IMR-90 (cell line): ENCODE data around the gene ARHGEF1. TPM values are rescaled to one million over a fixed set of nuclear protein-coding genes. Genes with fewer than 3 reads are reported as not detected.

ENCODE experiments used
- ATAC-seq: fragments of 200-7000 bp; cut with Tn5 transposase; 2 replicates; pipeline ENCODE4 v1.9.1; 2020; ENCODE audit warnings: low read depth, mild to moderate bottlenecking, moderate library complexity
- BruUV-seq: library from RNA; stranded (reverse); fragments of 400-500 nt; replicated peaks from 2 replicates; lab custom pipeline; 2021; lab: Mats Ljungman, UMichigan
- CTCF ChIA-PET: fragments of 300-600 bp; formaldehyde crosslinking; extraction: SDS; loops from one replicate; lab custom pipeline; 2021; ENCODE audit warnings: antibody characterized with exemption; lab: Yijun Ruan, JAX
- POLR2A ChIA-PET: fragments of 300-600 bp; sonication (Branson Sonifier 250); formaldehyde crosslinking; loops from one replicate; lab custom pipeline; 2022; ENCODE audit warnings: antibody characterized with exemption; ENCODE audit not compliant: unreplicated experiment; lab: Charles Lee
- DNase-seq: peaks from one replicate; pipeline ENCODE4 v3.0.0; 2013
- H2AFZ ChIP-seq: replicated peaks from 2 replicates; pipeline ENCODE3; 2013; ENCODE audit warnings: low read length, mild to moderate bottlenecking; ENCODE audit not compliant: poor library complexity
- H2AK5ac ChIP-seq: 2 replicates; pipeline ENCODE4 v1.6.1; 2013; ENCODE audit warnings: low read depth, low read length, inconsistent platforms
- H2AK9ac ChIP-seq: replicated peaks from 2 replicates; pipeline ENCODE3; 2013; ENCODE audit warnings: mild to moderate bottlenecking, low read depth, low read length, moderate library complexity; ENCODE audit not compliant: poor library complexity
- H2BK120ac ChIP-seq: 2 replicates; pipeline ENCODE4 v1.6.1; 2013; ENCODE audit warnings: low read depth, low read length, inconsistent platforms
- H2BK15ac ChIP-seq: 3 replicates; pipeline ENCODE4 v1.6.1; 2013; ENCODE audit warnings: low read depth, low read length, inconsistent platforms
- H2BK20ac ChIP-seq: 2 replicates; pipeline ENCODE4 v1.6.1; 2013; ENCODE audit warnings: low read depth, mild to moderate bottlenecking, inconsistent platforms, low read length, moderate library complexity
- H2BK5ac ChIP-seq: 2 replicates; pipeline ENCODE4 v1.6.1; 2013; ENCODE audit warnings: mild to moderate bottlenecking, low read depth, low read length, inconsistent platforms; ENCODE audit not compliant: poor library complexity, severe bottlenecking
- H3K14ac ChIP-seq: replicated peaks from 2 replicates; pipeline ENCODE4 v1.6.1; 2013; ENCODE audit warnings: low read depth, low read length, inconsistent platforms
- H3K18ac ChIP-seq: 2 replicates; pipeline ENCODE4 v1.6.1; 2013; ENCODE audit warnings: low read depth, low read length, control low read depth
- H3K23ac ChIP-seq: 2 replicates; pipeline ENCODE4 v1.6.1; 2013; ENCODE audit warnings: low read depth, low read length, inconsistent platforms
- H3K27ac ChIP-seq: 2 replicates; pipeline ENCODE4 v1.5.1; 2013; ENCODE audit warnings: mild to moderate bottlenecking, control low read depth, low read length; ENCODE audit not compliant: insufficient read depth
- H3K27me3 ChIP-seq: 2 replicates; pipeline ENCODE4 v1.6.1; 2013; ENCODE audit warnings: low read length; ENCODE audit not compliant: control insufficient read depth, insufficient read depth
- H3K36me3 ChIP-seq: 2 replicates; pipeline ENCODE4 v1.6.1; 2013; ENCODE audit warnings: low read length, mixed read lengths; ENCODE audit not compliant: control insufficient read depth, insufficient read depth
- H3K4ac ChIP-seq: 2 replicates; pipeline ENCODE4 v1.6.1; 2013; ENCODE audit warnings: low read depth, low read length, inconsistent platforms
- H3K4me1 ChIP-seq: 2 replicates; pipeline ENCODE4 v1.6.1; 2013; ENCODE audit warnings: low read length, mixed read lengths; ENCODE audit not compliant: control insufficient read depth, insufficient read depth
- H3K4me2 ChIP-seq: 2 replicates; pipeline ENCODE4 v1.6.1; 2013; ENCODE audit warnings: low read depth, mild to moderate bottlenecking, control low read depth, low read length, moderate library complexity
- H3K4me3 ChIP-seq: 2 replicates; pipeline ENCODE4 v1.5.1; 2013; ENCODE audit warnings: low read depth, mild to moderate bottlenecking, control low read depth, low read length, moderate library complexity; ENCODE audit not compliant: insufficient read depth
- H3K56ac ChIP-seq: 2 replicates; pipeline ENCODE4 v1.6.1; 2013; ENCODE audit warnings: low read length, inconsistent platforms; ENCODE audit not compliant: insufficient read depth; ENCODE audit errors: extremely low read depth
- H3K79me1 ChIP-seq, 2 experiments: 2 replicates each; pipeline ENCODE4 v1.6.1; 2013; ENCODE audit warnings: low read length in 2 of 2, inconsistent platforms in 1 of 2, low read depth in 1 of 2
- H3K9ac ChIP-seq: 2 replicates; pipeline ENCODE4 v1.6.1; 2013; ENCODE audit warnings: low read depth, low read length, control low read depth
- H3K9me1 ChIP-seq: 2 replicates; pipeline ENCODE4 v1.6.1; 2013; ENCODE audit warnings: low read length, inconsistent platforms; ENCODE audit not compliant: insufficient read depth
- H3K9me3 ChIP-seq: 2 replicates; pipeline ENCODE4 v1.6.1; 2013; ENCODE audit warnings: low read length; ENCODE audit not compliant: control insufficient read depth, insufficient read depth
- H4K20me1 ChIP-seq: 2 replicates; pipeline ENCODE4 v1.6.1; 2013; ENCODE audit warnings: low read length, inconsistent platforms; ENCODE audit not compliant: insufficient read depth
- H4K5ac ChIP-seq: 2 replicates; pipeline ENCODE4 v1.6.1; 2013; ENCODE audit warnings: mild to moderate bottlenecking, low read depth, low read length, control low read depth
- H4K8ac ChIP-seq, 2 experiments: 2 replicates each; pipeline ENCODE4 v1.6.1; 2013; ENCODE audit warnings: low read depth in 2 of 2, low read length in 2 of 2, control low read depth in 1 of 2, inconsistent platforms in 1 of 2
- H4K91ac ChIP-seq: 2 replicates; pipeline ENCODE4 v1.6.1; 2013; ENCODE audit warnings: low read depth, low read length, inconsistent platforms; ENCODE audit not compliant: insufficient read depth
- BHLHE40 ChIP-seq: fragments of 150-350 bp; IDR thresholded peaks from 2 replicates; pipeline ENCODE4 v1.6.1; 2016; ENCODE audit warnings: mild to moderate bottlenecking, low read depth, low read length
- CEBPB ChIP-seq: IDR thresholded peaks from 2 replicates; pipeline ENCODE4 v1.6.1; 2012; ENCODE audit warnings: low read depth, low read length, improper control_type of control experiment
- CHD1 ChIP-seq: IDR thresholded peaks from 2 replicates; pipeline ENCODE4 v1.6.1; 2012; ENCODE audit warnings: low read depth, low read length, improper control_type of control experiment
- FOS ChIP-seq: fragments of 150-350 bp; IDR thresholded peaks from 2 replicates; pipeline ENCODE4 v1.6.1; 2016; ENCODE audit warnings: low read depth, low read length
- MAFK ChIP-seq: IDR thresholded peaks from 2 replicates; pipeline ENCODE4 v1.6.1; 2012; ENCODE audit warnings: low read depth, low read length, improper control_type of control experiment
- MAZ ChIP-seq: IDR thresholded peaks from 2 replicates; pipeline ENCODE4 v1.6.1; 2012; ENCODE audit warnings: low read depth, mild to moderate bottlenecking, low read length, improper control_type of control experiment, moderate library complexity, borderline replicate concordance
- MXI1 ChIP-seq: IDR thresholded peaks from 2 replicates; pipeline ENCODE4 v1.6.1; 2012; ENCODE audit warnings: low read depth, mild to moderate bottlenecking, low read length, moderate library complexity, borderline replicate concordance
- POLR2A ChIP-seq: IDR thresholded peaks from 2 replicates; pipeline ENCODE4 v1.6.1; 2012; ENCODE audit warnings: mild to moderate bottlenecking, low read depth, low read length
- RAD21 ChIP-seq: IDR thresholded peaks from 2 replicates; pipeline ENCODE4 v1.6.1; 2012; ENCODE audit warnings: low read length, improper control_type of control experiment
- RCOR1 ChIP-seq: IDR thresholded peaks from 2 replicates; pipeline ENCODE4 v1.6.1; 2012; ENCODE audit warnings: mild to moderate bottlenecking, low read length, improper control_type of control experiment; ENCODE audit not compliant: insufficient replicate concordance
- RFX5 ChIP-seq: IDR thresholded peaks from 2 replicates; pipeline ENCODE4 v1.8.0; 2012; ENCODE audit warnings: low read depth, mild to moderate bottlenecking, low read length, moderate library complexity
- WGBS, 2 experiments: methylation state at CpG; one replicate each; pipeline versions ENCODE4 v1.1.5 to v1.1.7; 2013; ENCODE audit warnings: missing lambda C conversion rate in 2 of 2; ENCODE audit not compliant: insufficient read length in 1 of 2; ENCODE audit errors: extremely low coverage in 2 of 2; 5-methylcytosine and 5-hydroxymethylcytosine counted together
- dilution Hi-C: fragments of 300-500 bp; cut with HindIII; formaldehyde crosslinking; loops from one replicate; pipeline ENCODE4 v1.14.3; 2018; ENCODE audit warnings: low sequenced_read_pairs; ENCODE audit not compliant: unreplicated experiment
- in situ Hi-C: fragments of 300-500 bp; cut with MboI; formaldehyde crosslinking; loops from 3 replicates; pipeline ENCODE4 v1.14.3; 2019; ENCODE audit warnings: low sequenced_read_pairs, inconsistent platforms, mixed read lengths
- intact Hi-C: fragments of 100-400 bp; cut with micrococcal nuclease; formaldehyde crosslinking; loops from 2 replicates; pipeline ENCODE4 v1.10.0; 2022
- polyA plus RNA-seq, 3 experiments: library from polyadenylated mRNA; depleted of rRNA; stranded (reverse); fragments of >200 nt; gene quantifications; 2 replicates each; pipeline ENCODE4 v1.2.3, GENCODE V29; 2012; ENCODE audit warnings: low replicate concordance in 1 of 3
- total RNA-seq: library from RNA; depleted of rRNA; stranded (reverse); fragments of >200 nt; gene quantifications from 2 replicates; pipeline ENCODE4 v1.2.3, GENCODE V29; 2012
- TF ChIP-seq, protein P1 (sequence below): conservative IDR thresholded peaks from 2 replicates; pipeline ENCODE4 v1.5.1; 2012; ENCODE audit warnings: mild to moderate bottlenecking, low read depth, low read length, improper control_type of control experiment
- TF ChIP-seq, protein P2 (sequence below): fragments of 150-350 bp; IDR thresholded peaks from 2 replicates; pipeline ENCODE4 v1.6.1; 2016; ENCODE audit warnings: low read depth, mild to moderate bottlenecking, low read length, moderate library complexity, borderline replicate concordance
- TF ChIP-seq, protein P3 (sequence below): fragments of 150-350 bp; IDR thresholded peaks from 2 replicates; pipeline ENCODE4 v1.6.1; 2017; ENCODE audit warnings: mild to moderate bottlenecking, antibody characterized with exemption, low read length, low read depth

Gene ARHGEF1
- total and polyA plus RNA-seq, 2 of the 4 experiments (the other 2 are of a cell fraction), result 11.5 to 47.1 TPM

DNA sequence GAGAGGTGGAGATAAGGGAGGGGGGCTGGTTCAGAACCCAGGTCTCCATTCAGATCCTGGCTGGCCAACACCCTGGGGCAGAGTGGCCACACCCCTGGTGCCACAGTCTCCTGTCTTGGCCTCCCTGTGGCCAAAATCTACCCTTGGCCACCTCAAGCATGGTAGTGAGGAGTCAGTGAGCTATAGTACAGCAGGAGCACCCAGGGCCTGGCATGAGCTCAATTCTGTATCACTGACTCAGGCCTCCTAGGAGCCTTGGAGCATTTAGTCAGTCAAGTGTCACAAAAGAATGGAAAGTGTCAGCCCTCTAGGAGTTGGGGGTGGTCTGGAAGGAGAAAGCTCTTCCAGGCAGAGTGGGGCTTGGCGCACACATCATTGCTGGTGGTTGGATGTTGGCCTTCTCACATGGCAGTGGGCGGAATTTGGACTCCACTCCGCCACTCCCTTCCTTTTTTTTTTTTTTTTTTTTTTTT is 12.5 kb upstream of the ARHGEF1 start:
- in situ Hi-C loops, result no loop called here

More for the DNA sequence above, 12.5 kb upstream of the ARHGEF1 start:
- DNase-seq (peak; percentile 61), ATAC-seq (peak; percentile 18)
- H2AK9ac ChIP-seq, result no peak overlapping the region
- no peaks in the 10 kb centered on the region for H3K27me3 ChIP-seq
- H4K8ac ChIP-seq, result no peak overlapping the region
- peaks cover 2% of the 10 kb centered on the region; the same call in 1 of the 2 replicates for H3K4me1 ChIP-seq
- H2AK5ac ChIP-seq, result no peak overlapping the region; the same call in 1 of the 2 replicates
- intact Hi-C loops, result no loop called here
- dilution Hi-C loops, result no loop called here
- BruUV-seq, result no TSS peak
- H3K23ac ChIP-seq, result no peak overlapping the region
- H3K36me3 ChIP-seq, result peaks cover 58% of the 10 kb centered on the region
- H2BK120ac ChIP-seq, result no peak overlapping the region
- H3K9ac ChIP-seq, result no peak overlapping the region
- H2AFZ ChIP-seq, result no peak overlapping the region
- no peak overlapping the region for H3K4me2 ChIP-seq
- H4K5ac ChIP-seq, result no peak overlapping the region
- H3K27ac ChIP-seq, result no peak overlapping the region
- no peak overlapping the region for H3K4me3 ChIP-seq
- no CpG with 5 or more reads among the region's 3 CpGs for WGBS, 2 experiments
- no peak overlapping the region for H2BK20ac ChIP-seq
- H4K20me1 ChIP-seq, result peaks cover 80% of the 10 kb centered on the region
- H4K91ac ChIP-seq, result no peak overlapping the region
- H3K14ac ChIP-seq, result no peak overlapping the region
- no peak overlapping the region for H3K18ac ChIP-seq
- no peak overlapping the region for H2BK5ac ChIP-seq
- no peak overlapping the region for H2BK15ac ChIP-seq
- H3K4ac ChIP-seq, result no peak overlapping the region
- no peaks in the 10 kb centered on the region for H3K9me3 ChIP-seq
- CTCF ChIA-PET, result no interaction called here
- TF ChIP-seq, protein P1, sequence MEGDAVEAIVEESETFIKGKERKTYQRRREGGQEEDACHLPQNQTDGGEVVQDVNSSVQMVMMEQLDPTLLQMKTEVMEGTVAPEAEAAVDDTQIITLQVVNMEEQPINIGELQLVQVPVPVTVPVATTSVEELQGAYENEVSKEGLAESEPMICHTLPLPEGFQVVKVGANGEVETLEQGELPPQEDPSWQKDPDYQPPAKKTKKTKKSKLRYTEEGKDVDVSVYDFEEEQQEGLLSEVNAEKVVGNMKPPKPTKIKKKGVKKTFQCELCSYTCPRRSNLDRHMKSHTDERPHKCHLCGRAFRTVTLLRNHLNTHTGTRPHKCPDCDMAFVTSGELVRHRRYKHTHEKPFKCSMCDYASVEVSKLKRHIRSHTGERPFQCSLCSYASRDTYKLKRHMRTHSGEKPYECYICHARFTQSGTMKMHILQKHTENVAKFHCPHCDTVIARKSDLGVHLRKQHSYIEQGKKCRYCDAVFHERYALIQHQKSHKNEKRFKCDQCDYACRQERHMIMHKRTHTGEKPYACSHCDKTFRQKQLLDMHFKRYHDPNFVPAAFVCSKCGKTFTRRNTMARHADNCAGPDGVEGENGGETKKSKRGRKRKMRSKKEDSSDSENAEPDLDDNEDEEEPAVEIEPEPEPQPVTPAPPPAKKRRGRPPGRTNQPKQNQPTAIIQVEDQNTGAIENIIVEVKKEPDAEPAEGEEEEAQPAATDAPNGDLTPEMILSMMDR, result no peak
- TF ChIP-seq, protein P2, sequence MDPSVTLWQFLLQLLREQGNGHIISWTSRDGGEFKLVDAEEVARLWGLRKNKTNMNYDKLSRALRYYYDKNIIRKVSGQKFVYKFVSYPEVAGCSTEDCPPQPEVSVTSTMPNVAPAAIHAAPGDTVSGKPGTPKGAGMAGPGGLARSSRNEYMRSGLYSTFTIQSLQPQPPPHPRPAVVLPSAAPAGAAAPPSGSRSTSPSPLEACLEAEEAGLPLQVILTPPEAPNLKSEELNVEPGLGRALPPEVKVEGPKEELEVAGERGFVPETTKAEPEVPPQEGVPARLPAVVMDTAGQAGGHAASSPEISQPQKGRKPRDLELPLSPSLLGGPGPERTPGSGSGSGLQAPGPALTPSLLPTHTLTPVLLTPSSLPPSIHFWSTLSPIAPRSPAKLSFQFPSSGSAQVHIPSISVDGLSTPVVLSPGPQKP, result no peak
- TF ChIP-seq RAD21 (no peak), RCOR1 (no peak), POLR2A (no peak), MXI1 (no peak), MAFK (no peak), FOS (no peak), BHLHE40 (no peak), MAZ (no peak), RFX5 (no peak), CHD1 (no peak), CEBPB (no peak)
- TF ChIP-seq, protein P3, sequence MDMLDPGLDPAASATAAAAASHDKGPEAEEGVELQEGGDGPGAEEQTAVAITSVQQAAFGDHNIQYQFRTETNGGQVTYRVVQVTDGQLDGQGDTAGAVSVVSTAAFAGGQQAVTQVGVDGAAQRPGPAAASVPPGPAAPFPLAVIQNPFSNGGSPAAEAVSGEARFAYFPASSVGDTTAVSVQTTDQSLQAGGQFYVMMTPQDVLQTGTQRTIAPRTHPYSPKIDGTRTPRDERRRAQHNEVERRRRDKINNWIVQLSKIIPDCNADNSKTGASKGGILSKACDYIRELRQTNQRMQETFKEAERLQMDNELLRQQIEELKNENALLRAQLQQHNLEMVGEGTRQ, result no peak
- H3K56ac ChIP-seq, result no peak overlapping the region
- peaks cover 4% of the 10 kb centered on the region; the same call in 1 of the 2 replicates for H3K9me1 ChIP-seq
- peaks cover 18 to 38% of the 10 kb centered on the region in 2 experiments for H3K79me1 ChIP-seq
- POLR2A ChIA-PET, result no interaction called here
